Left ventricle myocardium inferior (tissue), 1 donor: ENCODE measurements around the gene WRAP73. TPM values are rescaled to one million over a fixed set of nuclear protein-coding genes. Genes with fewer than 3 reads are reported as not detected.

Experiments
- DNase-seq: peaks from one replicate; pipeline ENCODE4 v3.0.0-alpha.2; 2020
- H3K27ac ChIP-seq: fragments of 200-600 bp; replicated peaks from 2 replicates; pipeline ENCODE4 v1.8.0; 2021
- H3K27me3 ChIP-seq: fragments of 200-600 bp; 2 replicates; pipeline ENCODE4 v1.8.0; 2021; ENCODE audit warnings: low read depth
- H3K36me3 ChIP-seq: fragments of 200-600 bp; 2 replicates; pipeline ENCODE4 v1.8.0; 2021
- H3K4me1 ChIP-seq: fragments of 200-600 bp; 2 replicates; pipeline ENCODE4 v1.8.0; 2021
- H3K4me3 ChIP-seq: fragments of 200-600 bp; 2 replicates; pipeline ENCODE4 v1.8.0; 2021; ENCODE audit warnings: mild to moderate bottlenecking, moderate library complexity
- H3K9me3 ChIP-seq: fragments of 200-600 bp; replicated peaks from 2 replicates; pipeline ENCODE4 v1.8.0; 2021
- CTCF ChIP-seq: fragments of 200-600 bp; IDR thresholded peaks from 2 replicates; pipeline ENCODE4 v1.8.0; 2021; ENCODE audit warnings: antibody characterized with exemption, mild to moderate bottlenecking, borderline replicate concordance
- intact Hi-C: fragments of 100-400 bp; cut with micrococcal nuclease; formaldehyde crosslinking; loops from one replicate; pipeline ENCODE4 v1.11.0; 2022
- total RNA-seq: library from RNA; stranded (reverse); fragmentation: NEBNext Ultra II Directional; extraction: Animal tissue kit (Norgen Biotek cat#: 25700); gene quantifications from one replicate; pipeline ENCODE4 v1.2.1, GENCODE V29; 2021
- donor health status: DM: no; HTN: yes; CAD: no; lungs with severe emphysema.

Gene WRAP73
- total RNA-seq, 1 donor from 2014 or later: 12.7 TPM

- H3K27ac ChIP-seq: no peak overlapping the region
- intact Hi-C loops: no loop called here
Observed at GRCh38 chr1:3662080-3662671, 12.3 kb upstream of the WRAP73 start.

GRCh38 chr1:3661631-3662030 lies 11.7 kb upstream of the WRAP73 start:
- H3K36me3 ChIP-seq: no peaks in the 10 kb centered on the region
- no peaks in the 10 kb centered on the region for H3K9me3 ChIP-seq
- DNase-seq: no peak
- peaks cover 41% of the 10 kb centered on the region for H3K27me3 ChIP-seq
- TF ChIP-seq CTCF: no peak
- intact Hi-C loops: no loop called here
- no peaks in the 10 kb centered on the region for H3K4me1 ChIP-seq
- H3K27ac ChIP-seq: no peak overlapping the region
- H3K4me3 ChIP-seq: no peak overlapping the region

More at GRCh38 chr1:3662080-3662671, 12.3 kb upstream of the WRAP73 start:
- no peaks in the 10 kb centered on the region for H3K9me3 ChIP-seq
- H3K36me3 ChIP-seq: no peaks in the 10 kb centered on the region
- H3K4me1 ChIP-seq: no peaks in the 10 kb centered on the region
- peaks cover 35% of the 10 kb centered on the region for H3K27me3 ChIP-seq
- DNase-seq: no peak
- no peak overlapping the region for H3K4me3 ChIP-seq
- TF ChIP-seq CTCF: no peak

- H3K4me1 ChIP-seq: no peaks in the 10 kb centered on the region
- peaks cover 49% of the 10 kb centered on the region for H3K27me3 ChIP-seq
- H3K4me3 ChIP-seq: no peak overlapping the region
- intact Hi-C loops: no loop called here
- no peak for TF ChIP-seq CTCF
- H3K36me3 ChIP-seq: no peaks in the 10 kb centered on the region
- H3K27ac ChIP-seq: no peak overlapping the region
- H3K9me3 ChIP-seq: no peaks in the 10 kb centered on the region
- no peak for DNase-seq
Observed at GRCh38 chr1:3660704-3661103, 10.8 kb upstream of the WRAP73 start.

GRCh38 chr1:3659093-3659492 lies 9.2 kb upstream of the WRAP73 start:
- DNase-seq: peak; percentile 11
- TF ChIP-seq CTCF: no peak
- no peak overlapping the region for H3K4me3 ChIP-seq
- peaks cover 64% of the 10 kb centered on the region for H3K27me3 ChIP-seq
- H3K27ac ChIP-seq: no peak overlapping the region
- intact Hi-C loops: no loop called here
- no peaks in the 10 kb centered on the region for H3K36me3 ChIP-seq
- H3K9me3 ChIP-seq: no peaks in the 10 kb centered on the region
- H3K4me1 ChIP-seq: peaks cover 10% of the 10 kb centered on the region

GRCh38 chr1:3658231-3658615 lies 8.3 kb upstream of the WRAP73 start:
- H3K27ac ChIP-seq: no peak overlapping the region
- peaks cover 11% of the 10 kb centered on the region for H3K4me1 ChIP-seq
- no peaks in the 10 kb centered on the region for H3K36me3 ChIP-seq
- TF ChIP-seq CTCF: no peak
- H3K9me3 ChIP-seq: no peaks in the 10 kb centered on the region
- intact Hi-C loops: no loop called here
- H3K4me3 ChIP-seq: no peak overlapping the region
- H3K27me3 ChIP-seq: peaks cover 65% of the 10 kb centered on the region
- no peak for DNase-seq
